HPDE6-E6E7 (cell line): ENCODE data around the gene PTCRA.

Experiments used
- DNase-seq: peaks from one replicate; pipeline ENCODE4 v3.0.0; 2011; ENCODE audit warnings: missing footprints; ENCODE audit errors: extremely low spot score

Gene PTCRA

DNA sequence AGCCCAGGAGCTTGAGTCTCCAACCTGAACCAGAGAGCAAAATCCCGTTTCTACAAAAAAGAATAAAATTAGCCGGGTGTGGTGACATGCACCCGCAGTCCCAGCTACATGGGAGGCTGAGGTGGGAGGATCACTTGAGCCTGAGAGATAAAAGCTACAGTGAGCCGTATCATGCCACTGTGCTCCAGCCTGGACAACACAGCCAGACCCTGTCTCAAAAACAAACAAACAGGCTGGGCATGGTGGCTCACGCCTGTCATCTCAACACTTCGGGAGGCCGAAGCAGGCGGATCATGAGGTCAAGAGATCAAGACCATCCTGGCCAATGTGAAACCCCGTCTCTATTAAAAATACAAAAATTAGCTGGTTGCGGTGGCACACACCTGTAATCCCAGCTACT lies 11.4 kb upstream of the PTCRA start:
- no peak for DNase-seq

DNA sequence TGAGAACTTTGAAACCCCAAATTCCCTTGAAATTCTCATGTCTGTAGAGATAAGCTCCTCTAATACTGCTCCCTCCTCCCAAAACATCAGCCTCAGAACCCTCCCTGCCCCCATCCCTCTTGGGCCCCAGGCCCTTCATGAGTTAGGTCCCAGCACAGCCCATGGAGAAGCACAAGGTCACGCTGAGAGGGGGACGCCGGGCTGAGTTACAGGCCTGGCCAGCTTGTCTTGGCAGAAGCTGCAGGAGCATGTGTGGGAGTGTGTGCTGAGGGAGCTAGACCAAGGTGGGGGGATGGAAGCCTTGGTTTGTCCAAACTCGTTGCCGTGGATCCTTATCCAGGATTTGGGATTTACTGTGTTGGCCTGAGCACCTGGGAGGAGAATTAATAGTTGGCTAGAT lies 8.5 kb upstream of the PTCRA start:
- DNase-seq: no peak

DNA sequence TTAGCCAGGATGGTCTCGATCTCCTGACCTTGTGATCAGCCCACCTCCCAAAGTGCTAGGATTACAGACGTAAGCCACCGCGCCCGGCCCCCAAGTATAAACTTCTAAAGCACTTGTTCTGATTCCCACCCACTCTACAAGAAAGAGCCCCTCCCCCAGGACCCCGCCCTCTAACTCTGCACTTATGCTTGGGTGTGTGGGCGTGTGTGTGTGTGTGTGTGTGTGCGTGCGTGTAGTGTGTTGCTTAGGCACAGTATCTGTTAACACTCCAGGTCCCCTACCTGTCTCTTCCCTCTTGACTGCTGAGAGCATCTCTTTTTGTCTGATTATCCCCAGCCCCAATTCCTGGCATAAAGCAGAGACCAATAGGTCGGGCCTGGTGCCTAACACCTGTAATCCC lies 6.0 kb upstream of the PTCRA start:
- DNase-seq: no peak

DNA sequence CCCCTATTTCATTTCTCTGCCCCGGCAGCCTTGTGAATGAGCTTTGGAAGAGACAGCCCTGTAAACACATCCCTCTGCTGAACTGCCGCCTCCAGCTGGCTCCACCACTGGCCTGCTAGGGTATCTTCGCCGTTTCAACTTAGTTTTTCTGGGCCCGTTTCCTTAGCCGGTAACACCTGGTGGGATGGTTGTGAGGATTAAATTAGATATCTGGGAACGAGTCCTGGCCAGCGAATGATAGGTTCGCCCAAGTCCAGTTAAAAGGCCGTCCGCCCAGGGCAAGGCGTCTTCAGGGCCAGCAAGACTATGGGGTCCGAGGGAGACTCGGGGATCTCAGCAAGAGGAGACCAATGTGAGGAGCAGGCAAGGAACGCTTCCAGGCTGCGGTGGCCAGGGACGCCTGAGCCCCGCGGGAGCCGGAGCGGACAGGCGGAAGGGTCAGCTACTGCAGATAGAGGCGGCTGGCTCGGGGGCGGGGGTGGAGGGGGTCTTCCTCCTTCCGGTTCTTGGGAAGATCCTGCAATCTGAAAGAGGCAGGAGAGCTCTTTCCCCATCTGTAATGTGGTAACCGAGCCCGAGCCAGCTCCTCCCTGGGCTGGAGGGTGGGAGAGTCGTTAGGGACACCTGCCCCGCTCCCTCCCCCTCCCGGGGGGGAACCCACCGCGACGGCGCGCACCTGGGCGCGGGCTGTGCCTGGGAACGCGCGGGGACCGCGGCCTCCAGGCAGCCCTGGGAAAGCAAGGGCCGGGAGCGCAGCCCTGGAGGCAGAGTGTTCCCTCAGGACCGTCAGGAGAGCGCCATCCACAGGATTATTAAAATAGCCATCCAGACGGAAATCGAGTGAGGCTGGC lies 4.5 kb upstream of the PTCRA start:
- DNase-seq: no peak

DNA sequence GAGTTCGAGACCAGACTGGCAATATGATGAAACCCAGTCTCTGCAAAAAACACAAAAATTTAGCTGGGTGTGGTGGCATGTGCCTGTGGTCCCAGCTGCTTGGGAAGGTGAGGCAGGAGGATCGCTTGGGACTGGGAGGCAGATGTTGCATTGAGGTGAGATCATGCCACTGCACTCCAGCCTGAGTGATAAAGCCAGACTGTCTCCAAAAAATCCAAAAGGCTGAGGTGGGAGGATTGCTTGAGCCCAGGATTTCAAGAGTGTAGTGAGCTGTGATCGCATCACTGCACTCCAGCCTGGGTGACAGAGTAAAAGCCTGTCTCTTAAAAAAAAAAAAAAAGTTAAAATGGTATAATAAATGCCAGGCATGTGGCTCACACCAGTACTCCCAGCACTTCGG lies 1.3 kb upstream of the PTCRA start:
- DNase-seq: no peak

DNA sequence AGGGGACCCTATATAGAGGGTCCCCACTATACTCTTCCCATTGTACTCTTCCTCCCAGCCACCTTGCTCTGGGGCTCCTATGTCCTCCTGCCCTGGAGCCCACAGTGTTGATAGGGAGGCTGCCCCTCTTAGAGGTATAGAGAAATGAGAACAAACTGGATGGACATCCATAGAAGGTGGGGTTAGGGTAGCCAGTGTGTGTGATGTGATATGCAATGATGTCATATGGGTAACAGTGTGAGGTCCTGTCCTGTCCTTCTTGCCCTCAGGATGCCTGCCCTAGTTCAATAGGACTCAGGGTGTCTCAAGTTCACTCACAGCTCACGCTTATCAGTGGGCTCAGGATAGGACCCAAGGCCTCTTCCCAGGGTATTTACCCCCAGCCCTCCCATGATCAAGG lies 435 bp downstream of the PTCRA start:
- DNase-seq: no peak

DNA sequence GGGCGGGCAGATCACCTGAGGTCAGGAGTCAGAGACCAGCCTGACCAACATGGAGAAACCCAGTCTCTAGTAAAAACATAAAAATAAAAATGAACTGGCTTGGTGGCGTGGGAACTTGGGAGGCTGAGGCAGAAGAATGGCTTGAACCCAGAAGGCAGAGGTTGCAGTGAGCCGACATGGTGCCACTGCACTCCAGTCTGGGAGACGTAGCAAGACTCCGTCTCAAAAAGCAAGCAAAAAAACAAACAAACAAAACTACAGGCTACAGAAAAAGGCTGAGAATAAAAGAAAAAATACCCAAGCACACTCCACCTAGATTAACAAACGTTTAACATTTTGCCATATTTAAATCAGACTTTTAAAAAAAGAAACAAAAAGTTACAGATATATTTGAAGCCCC lies 5.9 kb downstream of the PTCRA start:
- no peak for DNase-seq

DNA sequence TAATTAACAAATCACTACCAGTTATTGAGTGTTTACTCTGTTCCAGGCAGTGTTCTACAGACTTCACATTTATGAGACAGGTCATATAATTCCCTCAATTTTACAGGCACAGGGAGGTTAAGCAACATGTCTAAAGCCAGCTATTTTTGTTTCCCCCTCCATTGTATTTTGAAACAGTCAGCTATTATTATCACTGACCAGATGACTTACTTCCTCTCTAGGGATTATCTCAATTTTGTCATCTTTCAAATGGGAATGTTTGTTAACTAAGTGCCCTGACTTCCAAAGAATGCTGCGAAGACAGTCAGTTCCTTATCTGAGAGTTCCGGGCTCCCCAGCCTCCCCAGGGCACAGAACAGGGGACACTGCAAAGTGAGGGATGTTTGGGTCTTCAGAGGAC lies 7.8 kb downstream of the PTCRA start:
- DNase-seq: no peak

DNA sequence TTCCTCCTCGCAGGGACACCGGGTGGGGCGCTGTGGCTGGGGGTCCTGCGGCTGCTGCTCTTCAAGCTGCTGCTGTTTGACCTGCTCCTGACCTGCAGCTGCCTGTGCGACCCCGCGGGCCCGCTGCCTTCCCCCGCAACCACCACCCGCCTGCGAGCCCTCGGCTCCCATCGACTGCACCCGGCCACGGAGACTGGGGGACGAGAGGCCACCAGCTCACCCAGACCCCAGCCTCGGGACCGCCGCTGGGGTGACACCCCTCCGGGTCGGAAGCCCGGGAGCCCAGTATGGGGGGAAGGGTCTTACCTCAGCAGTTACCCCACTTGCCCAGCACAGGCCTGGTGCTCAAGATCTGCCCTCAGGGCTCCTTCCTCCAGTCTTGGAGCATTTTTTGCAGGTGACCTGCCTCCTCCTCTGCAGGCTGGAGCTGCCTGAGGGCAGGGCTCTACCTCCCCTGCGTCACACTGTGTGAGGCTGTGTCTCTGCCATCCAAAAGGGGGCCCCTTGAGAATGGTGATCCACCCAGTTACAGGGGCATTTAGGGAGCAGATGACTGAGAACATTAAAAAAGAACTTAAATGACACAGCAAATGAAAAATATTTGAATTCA lies 9.5 kb downstream of the PTCRA start:
- DNase-seq: no peak

DNA sequence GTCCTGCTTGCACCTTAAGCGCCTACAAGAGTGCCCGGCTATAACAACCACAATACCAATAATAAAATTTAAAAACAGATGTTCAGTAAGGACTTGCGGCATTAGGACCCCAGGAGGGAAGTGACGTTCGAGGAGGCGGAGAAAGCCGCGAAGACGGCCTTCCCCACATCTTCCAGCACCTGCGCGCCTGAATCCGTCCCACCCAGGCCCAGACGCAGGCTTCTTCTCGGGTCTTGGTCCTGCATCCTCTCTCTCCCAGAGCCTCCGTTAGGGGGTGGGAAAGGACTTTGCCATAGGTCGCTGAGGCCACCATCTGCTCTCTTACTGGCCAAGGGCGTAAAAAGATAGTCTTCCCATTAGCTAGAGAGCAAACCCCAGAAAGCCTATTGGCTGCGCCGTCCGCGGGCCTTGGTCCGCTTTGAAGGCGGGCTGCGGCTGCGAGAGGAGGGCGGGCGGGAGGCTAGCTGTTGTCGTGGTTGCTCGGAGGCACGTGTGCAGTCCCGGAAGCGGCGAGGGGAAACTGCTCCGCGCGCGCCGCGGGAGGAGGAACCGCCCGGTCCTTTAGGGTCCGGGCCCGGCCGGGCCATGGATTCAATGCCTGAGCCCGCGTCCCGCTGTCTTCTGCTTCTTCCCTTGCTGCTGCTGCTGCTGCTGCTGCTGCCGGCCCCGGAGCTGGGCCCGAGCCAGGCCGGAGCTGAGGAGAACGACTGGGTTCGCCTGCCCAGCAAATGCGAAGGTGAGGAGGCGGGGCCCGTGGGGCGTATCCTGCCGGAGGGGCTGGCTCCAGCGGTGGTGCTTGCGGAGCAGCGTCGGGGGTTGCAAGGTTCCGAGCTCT lies 13.3 kb downstream of the PTCRA start, which contains the start of gene CNPY3:
Gene CNPY3, plus strand, starts transcription at position 495 of the 835 bp plus-strand sequence. Its CDS starts 91 bp downstream, at position 586.
- DNase-seq: peak; percentile 89

DNA sequence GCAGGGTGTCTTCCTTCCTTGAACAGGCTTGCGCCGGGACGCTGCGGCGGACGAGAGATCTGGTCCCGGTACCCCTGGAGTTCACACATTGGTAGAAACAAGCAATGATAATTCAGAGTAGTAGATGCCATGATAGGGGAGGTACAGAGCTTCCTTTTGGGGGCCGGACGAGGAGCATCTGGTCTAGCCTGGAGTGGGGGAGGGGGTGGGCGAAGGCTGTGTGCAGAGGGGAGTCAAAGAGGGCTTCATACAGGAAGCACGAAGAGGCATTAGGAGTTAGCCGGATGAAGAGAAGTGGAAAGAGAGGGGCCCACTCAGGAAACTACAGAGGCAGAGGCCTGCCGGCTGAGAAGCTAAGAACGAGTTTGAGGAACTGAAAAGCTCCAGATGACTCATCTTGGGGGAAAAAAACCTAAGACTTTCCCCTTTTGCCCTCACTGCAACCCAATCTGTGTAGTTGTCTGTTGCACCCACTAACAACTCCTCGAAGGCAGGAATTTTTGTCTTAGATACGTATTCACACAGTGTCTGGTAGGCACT lies 14.0 kb downstream of the PTCRA start:
- DNase-seq: peak; percentile 46

DNA sequence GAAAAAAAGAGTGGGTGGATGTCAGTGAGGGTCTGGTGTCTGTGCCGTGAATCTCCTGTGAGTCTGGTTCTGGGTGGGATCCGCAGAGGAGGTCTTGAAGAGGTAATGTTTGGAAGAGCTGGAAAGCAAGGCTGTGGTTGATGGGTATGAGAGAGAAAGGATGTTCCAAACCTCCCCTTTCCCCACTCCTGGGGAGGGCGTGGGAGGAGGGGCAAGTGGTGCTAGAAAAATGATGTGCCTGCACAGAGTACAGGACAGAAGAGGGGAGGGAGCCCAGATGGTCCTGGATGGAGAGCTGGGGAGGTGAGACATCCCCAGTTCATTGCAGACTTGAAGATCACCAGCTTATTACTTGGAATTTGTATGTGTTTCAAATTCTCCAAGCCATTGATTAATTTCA lies 16.6 kb downstream of the PTCRA start:
- DNase-seq: no peak

DNA sequence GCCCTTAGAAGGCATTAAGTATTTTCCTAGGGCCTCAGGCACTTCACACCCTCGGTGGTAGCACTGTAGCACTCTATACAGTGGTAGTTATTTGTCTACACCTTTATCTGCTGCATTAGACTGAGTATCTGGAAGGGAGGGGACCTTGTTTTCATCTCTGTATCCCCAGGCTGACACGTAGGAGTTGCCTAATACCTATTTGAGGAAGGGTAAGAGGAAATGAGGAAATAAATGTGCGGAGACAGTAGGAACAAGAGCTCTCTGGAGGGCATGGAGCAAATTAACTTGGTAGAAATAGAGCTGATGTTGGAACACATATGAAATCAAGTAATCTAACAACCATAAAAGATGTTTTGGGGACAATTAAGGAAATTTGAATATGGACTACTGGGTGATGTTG lies 17.4 kb downstream of the PTCRA start:
- DNase-seq: no peak

DNA sequence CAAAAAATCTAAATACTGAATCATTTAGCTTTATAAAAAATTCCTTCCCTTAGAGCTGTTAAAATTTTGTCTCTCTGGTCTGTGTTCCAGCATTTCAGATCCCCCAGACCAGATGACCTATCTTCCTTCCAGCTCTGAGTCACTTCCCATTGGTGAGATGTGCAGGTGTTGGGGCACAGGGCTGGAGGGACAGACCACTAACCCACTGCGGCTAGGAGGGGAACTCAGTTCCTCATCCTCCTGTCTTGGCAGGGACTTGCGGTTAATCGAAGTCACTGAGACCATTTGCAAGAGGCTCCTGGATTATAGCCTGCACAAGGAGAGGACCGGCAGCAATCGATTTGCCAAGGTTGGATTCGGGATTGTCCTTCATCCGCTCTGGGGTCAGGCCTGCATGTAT lies 19.5 kb downstream of the PTCRA start:
- no peak for DNase-seq

DNA sequence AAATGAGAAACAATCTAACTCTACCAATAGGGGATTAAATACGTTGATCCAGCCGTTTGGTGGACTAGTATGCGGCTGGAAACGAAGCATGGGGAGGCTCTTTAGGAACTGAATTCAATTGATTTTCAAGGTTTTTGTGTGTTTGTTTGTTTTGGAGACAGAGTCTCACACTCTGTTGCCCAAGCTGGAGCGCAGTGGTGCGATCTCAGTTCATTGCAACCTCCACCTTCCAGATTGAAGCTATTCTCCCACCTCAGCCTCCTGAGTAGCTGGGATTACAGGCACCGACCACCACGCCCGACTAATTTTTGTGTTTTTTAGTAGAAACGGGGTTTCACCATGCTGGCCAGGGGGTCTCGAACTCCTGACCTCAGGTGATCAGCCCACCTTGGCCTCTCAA lies 20.5 kb downstream of the PTCRA start:
- no peak for DNase-seq

DNA sequence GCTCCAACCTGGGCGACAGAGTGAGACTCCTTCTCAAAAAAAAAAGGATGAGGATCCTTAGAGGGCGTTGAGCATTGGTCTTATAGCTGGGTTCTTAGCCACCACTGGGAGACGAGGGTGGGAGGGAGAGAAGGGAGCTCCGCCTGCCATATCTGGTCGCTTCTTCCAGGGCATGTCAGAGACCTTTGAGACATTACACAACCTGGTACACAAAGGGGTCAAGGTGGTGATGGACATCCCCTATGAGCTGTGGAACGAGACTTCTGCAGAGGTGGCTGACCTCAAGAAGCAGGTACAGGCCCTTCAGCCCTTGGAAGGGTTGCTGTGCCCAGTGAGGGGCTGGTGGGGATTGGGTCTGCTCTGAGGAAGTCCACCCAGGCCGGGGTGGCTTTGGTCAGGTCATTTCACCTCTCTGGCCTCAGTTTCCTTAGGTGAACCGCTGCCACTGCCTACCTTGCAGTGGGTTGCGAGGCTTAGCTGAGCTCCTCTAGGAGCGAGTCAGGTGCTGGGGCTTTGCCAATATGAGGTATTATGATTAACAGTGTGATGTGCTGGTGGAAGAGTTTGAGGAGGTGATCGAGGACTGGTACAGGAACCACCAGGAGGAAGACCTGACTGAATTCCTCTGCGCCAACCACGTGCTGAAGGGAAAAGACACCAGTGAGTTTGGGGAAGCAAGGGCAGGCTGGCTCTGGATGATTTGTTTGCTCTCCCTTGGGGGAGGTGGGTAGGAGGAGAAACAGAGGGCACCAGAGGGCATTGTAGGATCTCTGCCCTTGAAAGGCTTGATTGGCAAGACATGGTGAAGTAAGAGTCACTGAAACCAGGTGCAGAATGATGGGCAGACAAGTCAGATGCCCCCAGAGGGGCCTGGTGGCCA lies 21.9 kb downstream of the PTCRA start:
- no peak for DNase-seq

DNA sequence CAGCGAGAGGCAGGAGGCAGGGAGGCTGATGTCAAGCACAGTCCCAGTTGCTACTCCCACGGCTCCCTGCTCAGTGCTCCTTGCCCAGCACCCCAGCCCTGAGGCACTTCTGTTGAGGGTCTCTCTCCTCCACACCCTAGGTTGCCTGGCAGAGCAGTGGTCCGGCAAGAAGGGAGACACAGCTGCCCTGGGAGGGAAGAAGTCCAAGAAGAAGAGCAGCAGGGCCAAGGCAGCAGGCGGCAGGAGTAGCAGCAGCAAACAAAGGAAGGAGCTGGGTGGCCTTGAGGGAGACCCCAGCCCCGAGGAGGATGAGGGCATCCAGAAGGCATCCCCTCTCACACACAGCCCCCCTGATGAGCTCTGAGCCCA lies 22.6 kb downstream of the PTCRA start:
- DNase-seq: no peak

DNA sequence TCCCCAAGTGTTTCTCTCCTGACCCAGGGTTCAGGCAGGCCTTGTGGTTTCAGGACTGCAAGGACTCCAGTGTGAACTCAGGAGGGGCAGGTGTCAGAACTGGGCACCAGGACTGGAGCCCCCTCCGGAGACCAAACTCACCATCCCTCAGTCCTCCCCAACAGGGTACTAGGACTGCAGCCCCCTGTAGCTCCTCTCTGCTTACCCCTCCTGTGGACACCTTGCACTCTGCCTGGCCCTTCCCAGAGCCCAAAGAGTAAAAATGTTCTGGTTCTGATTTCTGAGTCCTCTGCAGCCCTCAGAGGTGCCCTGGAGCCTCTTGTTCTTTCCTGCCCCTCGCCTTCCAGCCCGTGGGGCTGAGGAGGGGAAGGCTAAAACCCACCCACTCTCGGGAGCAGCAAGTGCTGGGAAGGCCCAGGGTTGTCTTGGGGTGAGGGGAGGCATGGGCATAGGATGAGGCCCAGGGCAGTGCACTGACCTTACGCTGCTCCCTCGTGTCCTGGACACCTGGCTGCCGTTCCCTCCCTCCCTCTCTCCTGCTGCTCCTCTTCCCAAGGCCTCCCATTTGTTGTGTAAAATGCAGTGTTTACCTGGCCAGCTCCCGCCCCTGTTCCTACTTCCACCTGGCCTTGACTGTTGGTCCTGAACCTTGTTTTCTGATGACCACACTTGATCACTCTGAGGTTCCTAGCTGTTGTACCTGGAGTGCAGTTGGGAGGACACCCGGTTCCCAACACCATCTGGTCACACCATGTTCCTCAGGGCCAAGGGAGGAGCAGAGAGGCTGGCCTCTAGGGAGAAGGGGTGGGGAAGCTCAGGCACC lies 23.3 kb downstream of the PTCRA start:
- DNase-seq: no peak

DNA sequence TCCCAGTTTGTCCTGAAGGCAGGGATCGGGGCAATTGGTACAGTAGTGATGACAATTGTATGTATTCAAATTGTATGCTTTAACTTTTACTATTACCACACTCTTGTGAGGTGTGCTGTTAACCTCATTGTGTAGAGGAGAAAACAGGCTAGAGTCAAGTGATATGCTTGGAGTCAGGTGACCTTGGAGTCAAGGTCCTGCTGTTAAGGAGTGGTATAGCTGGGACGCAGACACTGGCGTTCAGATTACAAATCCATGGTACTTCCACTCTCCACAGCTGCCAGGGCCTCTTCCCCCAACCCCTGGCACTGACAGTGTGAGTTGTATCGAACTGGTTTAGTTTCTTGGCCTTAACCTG lies 23.9 kb downstream of the PTCRA start:
- no peak for DNase-seq

DNA sequence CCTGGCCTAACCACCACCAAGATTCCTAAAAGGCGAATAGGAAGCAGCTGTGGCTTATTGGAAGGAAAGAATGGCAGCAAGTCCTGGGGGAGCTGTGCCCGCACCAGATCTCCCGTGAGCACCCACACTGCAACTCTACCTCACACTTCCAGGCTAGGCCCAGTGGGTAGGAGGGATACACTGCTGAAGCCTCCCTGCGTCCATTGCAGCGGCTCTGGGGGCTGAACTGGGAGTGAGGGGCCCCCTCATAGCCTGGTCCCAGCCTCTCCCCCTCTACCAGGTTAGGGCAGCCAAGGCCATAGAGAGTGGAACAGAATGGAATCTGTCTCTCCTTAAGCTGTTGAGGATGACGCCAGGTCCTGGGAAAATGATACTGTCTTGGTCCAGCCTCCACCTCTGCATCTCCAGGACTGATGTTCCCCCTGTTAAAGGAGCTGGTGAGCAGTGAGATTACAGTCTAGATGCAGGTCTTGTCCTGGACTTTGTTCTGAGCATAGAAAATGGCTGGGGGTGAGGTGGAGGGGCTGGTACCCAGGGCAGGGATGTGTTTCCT lies 24.7 kb downstream of the PTCRA start:
- DNase-seq: no peak
